ENCODE measurements around the gene OPA3. TPM values are rescaled to one million over a fixed set of nuclear protein-coding genes. Genes with fewer than 3 reads are reported as not detected.

The OPA3 gene
- total RNA-seq, 1 donor from 2014 or later, result 24.5 TPM

- intact Hi-C loops (cut with DNase I), result loop anchor here (10.0 kb wide), 1 partner anchor 55 kb away; the partner anchor contains the start of gene OPA3
- DNase-seq (ENCODE audit: missing footprints), result no peak
These were observed 55.2 kb downstream of the OPA3 start for GRCh38 chr19:45529420-45529785.

DNA sequence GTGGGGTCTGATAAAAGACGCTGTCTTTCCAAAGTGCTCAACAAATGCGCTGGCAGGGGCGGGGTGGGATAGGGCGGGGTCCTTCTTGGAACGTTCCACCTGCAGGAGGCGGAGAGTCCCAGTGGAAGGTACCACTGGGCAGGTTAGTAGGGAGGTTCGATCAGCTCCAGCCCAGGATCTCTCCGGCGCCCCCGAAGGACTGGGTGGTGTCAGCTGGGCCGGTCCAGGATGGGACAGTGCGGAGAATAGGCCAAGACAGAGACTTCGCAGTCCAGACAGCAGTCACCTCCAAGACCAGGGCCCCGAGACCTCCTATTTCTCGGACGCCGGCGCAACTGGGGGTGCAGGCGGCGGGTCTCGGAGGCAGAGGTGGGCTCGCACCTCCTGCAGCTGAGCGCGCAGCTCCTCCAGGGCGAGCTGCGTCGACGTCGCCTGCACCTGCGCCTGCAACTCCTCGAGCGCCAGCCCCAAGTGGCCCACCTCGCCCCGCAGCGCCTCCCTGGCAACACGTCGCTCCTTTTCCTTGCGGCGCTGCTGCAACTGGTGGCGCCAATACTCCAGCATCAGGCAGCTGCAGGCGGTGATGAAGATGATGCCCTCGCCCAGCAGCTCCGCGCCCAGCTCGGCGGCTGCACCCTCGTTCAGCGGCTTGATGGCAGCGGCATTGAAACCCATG lies 55.7 kb downstream of the OPA3 start:
- intact Hi-C loops (cut with DNase I), result loop anchor here (10.0 kb wide), 1 partner anchor 56 kb away; the partner anchor contains the start of gene OPA3

More at GRCh38 chr19:45529420-45529785, 55.2 kb downstream of the OPA3 start:
- ATAC-seq, result no peak

GRCh38 chr19:45528149-45528743 lies 56.4 kb downstream of the OPA3 start:
- intact Hi-C loops (cut with DNase I), result loop anchor here (10.0 kb wide), 1 partner anchor 57 kb away; the partner anchor contains the start of gene OPA3
- DNase-seq (ENCODE audit: missing footprints) (no peak), ATAC-seq (no peak)

More for the DNA sequence above, 55.7 kb downstream of the OPA3 start:
- DNase-seq (ENCODE audit: missing footprints) (no peak), ATAC-seq (no peak)

- intact Hi-C loops (cut with DNase I), result loop anchor here (10.0 kb wide), 1 partner anchor 57 kb away; the partner anchor contains the start of gene OPA3
- ATAC-seq (no peak), DNase-seq (ENCODE audit: missing footprints) (no peak)
These were observed 56.9 kb downstream of the OPA3 start for GRCh38 chr19:45527731-45528130.

- DNase-seq (ENCODE audit: missing footprints) (no peak), ATAC-seq (no peak)
- intact Hi-C loops (cut with DNase I), result loop anchor here (10.0 kb wide), 1 partner anchor 58 kb away; the partner anchor contains the start of gene OPA3
These were observed 57.6 kb downstream of the OPA3 start for GRCh38 chr19:45526971-45527370.

- intact Hi-C loops (cut with DNase I), result loop anchor here (10.0 kb wide), 1 partner anchor 59 kb away; the partner anchor contains the start of gene OPA3
These were observed 58.5 kb downstream of the OPA3 start for GRCh38 chr19:45526143-45526542.

DNA sequence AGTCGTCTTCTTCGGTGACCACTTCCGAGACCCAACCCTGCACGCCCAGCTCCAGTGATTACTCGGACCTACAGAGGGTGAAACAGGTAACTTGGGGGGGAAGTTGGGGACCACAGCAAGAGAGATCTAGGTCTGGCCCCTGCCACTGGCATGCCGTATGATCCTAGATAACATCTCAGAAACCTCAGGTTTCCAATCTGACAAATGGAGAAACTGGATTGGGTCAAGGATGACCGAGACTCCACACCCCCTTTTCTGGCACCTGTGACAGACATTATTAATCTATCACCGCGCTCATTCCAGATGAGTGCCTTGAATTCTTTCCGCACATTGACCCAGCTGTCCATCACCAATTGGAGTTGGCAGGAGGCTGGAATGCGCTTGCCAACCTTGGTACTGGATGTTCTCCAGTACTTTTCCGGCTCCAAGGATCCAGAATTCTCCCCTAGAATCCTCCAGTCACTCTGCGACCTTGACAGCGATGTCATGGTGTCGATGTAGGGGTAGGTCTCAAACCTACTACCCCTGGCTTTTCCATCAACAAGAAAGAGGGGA lies 60.0 kb downstream of the OPA3 start:
- DNase-seq (ENCODE audit: missing footprints) (no peak), ATAC-seq (peak; percentile 43)
- intact Hi-C loops (cut with DNase I), result loop anchor here (5.0 to 10.0 kb wide), 3 partner anchors 33 to 158 kb away; partner anchors contain the start of gene OPA3

More at GRCh38 chr19:45526143-45526542, 58.5 kb downstream of the OPA3 start:
- peak; percentile 81 for DNase-seq (ENCODE audit: missing footprints)
- peak; percentile 32 for ATAC-seq

- ATAC-seq, result peak; percentile 96
- DNase-seq (ENCODE audit: missing footprints), result peak; percentile 90
- intact Hi-C loops (cut with DNase I), result loop anchor here (1.0 to 10.0 kb wide), 4 partner anchors 34 to 159 kb away; partner anchors contain the start of gene OPA3
These were observed 60.9 kb downstream of the OPA3 start for GRCh38 chr19:45523642-45524256.

DNA sequence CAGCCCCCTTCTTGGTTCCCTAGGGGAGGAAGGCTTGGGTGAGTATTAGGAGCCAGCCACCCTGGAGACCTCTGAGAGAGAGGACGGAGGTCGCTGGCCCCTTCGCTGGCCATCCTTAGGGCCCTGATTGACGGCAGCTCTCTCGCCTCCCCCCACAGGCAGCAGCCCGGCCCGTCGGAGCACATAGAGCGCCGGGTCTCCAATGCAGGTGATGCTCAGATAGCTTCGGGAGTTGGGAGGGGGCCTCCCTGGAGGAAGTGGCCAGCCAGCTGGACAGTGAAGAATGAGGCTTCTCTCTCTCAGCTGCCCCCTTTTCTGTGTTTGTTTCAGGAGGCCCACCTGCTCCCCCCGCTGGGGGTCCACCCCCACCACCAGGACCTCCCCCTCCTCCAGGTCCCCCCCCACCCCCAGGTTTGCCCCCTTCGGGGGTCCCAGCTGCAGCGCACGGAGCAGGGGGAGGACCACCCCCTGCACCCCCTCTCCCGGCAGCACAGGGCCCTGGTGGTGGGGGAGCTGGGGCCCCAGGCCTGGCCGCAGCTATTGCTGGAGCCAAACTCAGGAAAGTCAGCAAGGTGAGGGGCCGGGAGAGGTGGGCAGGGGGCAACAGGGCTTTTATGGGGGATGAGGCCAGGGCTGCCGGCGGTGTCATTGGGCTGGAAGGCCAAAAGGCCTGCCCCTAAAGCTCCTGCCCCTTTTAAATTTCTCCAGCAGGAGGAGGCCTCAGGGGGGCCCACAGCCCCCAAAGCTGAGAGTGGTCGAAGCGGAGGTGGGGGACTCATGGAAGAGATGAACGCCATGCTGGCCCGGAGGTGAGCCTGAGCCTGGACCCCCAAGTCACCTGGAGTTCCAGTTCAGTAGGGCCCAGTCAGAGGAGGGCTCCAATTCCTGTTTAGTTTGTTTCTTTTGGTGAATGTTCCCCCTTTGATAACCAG lies 62.3 kb downstream of the OPA3 start:
- ATAC-seq (no peak), DNase-seq (ENCODE audit: missing footprints) (no peak)
- intact Hi-C loops (cut with DNase I), result loop anchor here (5.0 to 10.0 kb wide), 3 partner anchors 35 to 160 kb away; partner anchors contain the start of gene OPA3

DNA sequence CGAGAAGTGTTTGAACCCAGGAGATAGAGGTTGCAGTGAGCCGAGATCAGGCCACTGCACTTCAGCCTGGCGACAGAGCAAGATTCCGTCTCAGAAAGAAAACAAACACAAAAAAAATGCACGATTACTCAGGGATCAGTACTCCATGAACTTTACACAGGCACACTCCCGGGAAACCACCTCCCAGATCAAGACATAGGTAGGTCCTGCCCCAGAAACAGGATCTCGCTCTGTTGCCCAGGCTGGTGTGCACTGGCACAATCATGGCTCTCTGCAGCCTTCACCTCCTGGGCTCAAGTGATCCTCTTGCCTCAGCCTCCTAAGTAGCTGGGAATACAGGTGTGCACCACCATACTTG lies 66.2 kb downstream of the OPA3 start:
- DNase-seq (ENCODE audit: missing footprints) (no peak), ATAC-seq (no peak)
- intact Hi-C loops (cut with DNase I), result no loop called here

DNA sequence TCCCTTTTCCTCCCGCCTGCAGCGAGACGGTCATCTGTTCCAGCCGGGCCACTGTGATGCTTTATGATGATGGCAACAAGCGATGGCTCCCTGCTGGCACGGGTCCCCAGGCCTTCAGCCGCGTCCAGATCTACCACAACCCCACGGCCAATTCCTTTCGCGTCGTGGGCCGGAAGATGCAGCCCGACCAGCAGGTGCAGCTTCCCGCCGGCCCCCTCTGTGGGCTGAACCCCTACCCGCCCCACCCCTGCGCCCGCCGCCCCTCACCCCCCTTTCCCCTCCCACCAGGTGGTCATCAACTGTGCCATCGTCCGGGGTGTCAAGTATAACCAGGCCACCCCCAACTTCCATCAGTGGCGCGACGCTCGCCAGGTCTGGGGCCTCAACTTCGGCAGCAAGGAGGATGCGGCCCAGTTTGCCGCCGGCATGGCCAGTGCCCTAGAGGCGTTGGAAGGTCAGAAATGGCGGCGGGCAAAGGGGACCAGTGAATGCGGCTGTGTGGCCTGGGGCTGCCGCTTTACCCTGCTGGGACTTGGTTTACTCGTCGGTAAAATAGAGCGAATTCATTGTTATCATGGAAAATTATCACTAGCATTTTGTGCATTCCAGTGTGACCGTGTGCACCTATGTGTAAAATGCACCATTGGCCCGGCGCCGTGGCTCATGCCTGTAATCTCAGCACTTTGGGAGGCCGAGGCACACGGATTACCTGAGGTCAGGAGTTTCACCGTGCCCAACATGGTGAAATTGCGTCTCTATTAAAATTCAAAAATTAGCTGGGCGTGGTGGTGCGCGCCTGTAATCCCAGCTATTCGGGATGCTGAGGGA lies 66.7 kb downstream of the OPA3 start:
- intact Hi-C loops (cut with DNase I), result no loop called here
- DNase-seq (ENCODE audit: missing footprints) (no peak), ATAC-seq (no peak)

DNA sequence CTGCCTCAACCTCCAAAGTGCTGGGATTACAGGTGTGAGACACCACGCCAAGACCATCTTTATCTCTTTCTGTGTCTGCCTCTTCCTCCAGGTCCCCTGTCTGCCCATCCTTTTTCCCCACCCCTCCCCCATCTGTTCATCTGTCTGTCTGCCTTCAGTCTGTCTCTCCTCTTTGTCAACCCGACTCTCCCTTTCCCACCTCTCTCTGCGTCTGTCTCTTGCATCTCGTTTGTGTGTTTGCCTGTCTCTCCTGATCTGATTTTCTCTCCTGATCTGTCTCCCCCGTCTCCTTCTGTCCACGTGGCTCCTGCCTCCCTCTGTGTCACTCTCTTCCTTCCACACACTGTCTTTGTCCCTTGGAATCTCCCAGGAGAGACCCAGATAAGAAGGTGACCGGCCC lies 67.4 kb downstream of the OPA3 start:
- ATAC-seq (no peak), DNase-seq (ENCODE audit: missing footprints) (no peak)
- intact Hi-C loops (cut with DNase I), result no loop called here

DNA sequence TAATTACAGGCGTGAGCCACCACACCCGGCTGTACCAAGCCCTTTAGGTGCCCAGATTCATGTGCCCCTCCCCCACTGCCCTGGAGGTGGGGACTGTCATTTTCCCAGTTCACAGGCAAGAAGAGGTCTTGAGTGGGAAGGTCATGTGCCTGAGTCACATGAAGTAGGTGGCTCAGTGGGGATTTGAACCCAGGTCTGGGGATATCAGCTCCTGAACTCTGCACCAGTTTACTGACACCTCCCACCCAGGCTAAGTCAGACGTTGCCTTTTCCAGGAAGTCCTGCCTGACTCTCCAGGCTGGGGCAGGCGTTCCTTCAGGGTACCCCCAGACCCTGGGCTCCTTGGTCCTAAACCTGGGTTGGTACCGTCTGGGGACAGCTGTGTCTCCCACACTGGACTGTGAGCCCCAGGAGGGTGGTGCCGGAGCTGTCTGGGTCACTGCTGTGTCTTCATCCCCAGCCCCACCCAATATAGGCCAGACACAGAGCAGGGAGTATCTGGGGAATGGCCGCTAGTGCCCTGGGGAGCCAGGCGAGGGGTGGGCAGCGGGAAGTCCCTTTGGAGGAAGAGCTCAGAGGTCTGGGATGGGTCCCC lies 68.7 kb downstream of the OPA3 start:
- intact Hi-C loops (cut with DNase I), result no loop called here
- DNase-seq (ENCODE audit: missing footprints) (no peak), ATAC-seq (peak; percentile 15)

DNA sequence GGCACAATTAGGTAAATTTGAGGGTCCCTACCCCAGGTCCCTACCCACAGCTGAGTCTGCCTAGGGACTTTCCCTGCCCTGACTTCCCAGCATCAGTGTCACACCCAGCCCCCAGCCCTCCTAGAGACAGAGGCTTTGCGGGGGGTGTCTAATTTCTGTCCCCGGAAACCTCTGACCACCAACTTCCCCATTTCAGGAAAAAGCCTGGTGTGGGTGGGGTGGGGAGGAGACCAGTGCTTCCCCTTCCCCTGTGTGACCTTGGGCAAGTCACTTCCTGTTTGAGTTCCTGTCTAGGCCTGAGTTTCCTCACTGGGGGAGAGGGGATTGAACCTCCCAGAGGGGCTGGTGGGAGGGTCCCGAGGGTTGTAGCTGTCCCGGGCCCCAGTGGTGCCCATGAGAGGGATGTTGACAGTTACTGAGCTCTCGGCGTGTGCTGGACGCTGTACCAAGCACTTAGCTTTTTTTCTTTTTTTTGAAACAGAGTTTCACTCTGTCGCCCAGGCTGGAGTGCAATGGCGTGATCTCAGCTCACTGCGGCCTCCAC lies 69.4 kb downstream of the OPA3 start:
- ATAC-seq, result peak; percentile 54
- peak; percentile 78 for DNase-seq (ENCODE audit: missing footprints)
- intact Hi-C loops (cut with DNase I), result no loop called here

DNA sequence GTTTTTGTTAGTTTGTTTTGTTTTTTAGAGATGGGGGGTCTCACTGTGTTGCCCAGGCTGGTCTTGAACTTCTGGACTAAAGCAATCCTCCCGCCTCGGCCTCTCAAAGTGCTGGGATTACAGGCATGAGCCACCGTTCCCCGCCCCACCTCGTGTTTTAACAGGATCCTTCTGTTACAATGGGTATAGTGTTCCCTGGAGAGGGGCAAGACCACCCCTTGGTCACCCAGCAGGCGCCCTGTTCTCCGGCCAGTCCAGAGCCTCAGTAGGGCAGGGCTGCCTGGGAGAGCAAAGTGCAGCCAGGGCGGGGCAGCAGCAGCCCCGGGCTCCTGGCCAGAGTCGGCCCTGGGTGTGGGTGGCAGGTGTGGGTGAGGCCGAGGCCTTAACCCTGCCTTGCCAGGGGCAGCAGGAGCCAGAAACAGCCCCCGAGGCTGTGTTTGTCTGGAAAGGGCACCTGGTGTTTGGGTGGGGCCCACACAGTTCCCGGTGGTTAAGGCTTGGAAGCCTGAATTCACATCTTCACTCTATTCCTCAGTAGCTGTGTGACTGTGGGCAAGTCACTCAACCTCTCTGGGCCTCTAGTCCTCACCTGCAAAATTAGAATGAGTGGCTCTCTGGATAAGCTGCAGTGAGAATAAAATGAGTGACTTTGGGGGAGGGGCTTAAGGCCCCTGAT lies 70.1 kb downstream of the OPA3 start:
- DNase-seq (ENCODE audit: missing footprints) (no peak), ATAC-seq (no peak)
- intact Hi-C loops (cut with DNase I), result no loop called here

GRCh38 chr19:45512881-45513483 lies 71.6 kb downstream of the OPA3 start:
- intact Hi-C loops (cut with DNase I), result no loop called here
- DNase-seq (ENCODE audit: missing footprints), result no peak
- no peak for ATAC-seq
